Fibroblast of mammary gland (primary cell): ENCODE results near the gene C1QB.

Experiments used
- DNase-seq: peaks from one replicate; pipeline ENCODE4 v3.0.0-alpha.2; 2010; ENCODE audit warnings: low read depth
- H3K4me3 ChIP-seq: 2 replicates; pipeline ENCODE4 v1.5.1; 2011; ENCODE audit warnings: low read depth, mild to moderate bottlenecking, low read length, moderate library complexity; ENCODE audit not compliant: control insufficient read depth
- CTCF ChIP-seq: conservative IDR thresholded peaks from 2 replicates; pipeline ENCODE4 v1.5.1; 2011; ENCODE audit warnings: low read depth, low read length, inconsistent platforms; ENCODE audit not compliant: control insufficient read depth, insufficient read depth

C1QB gene

GRCh38 chr1:22612671-22613571 lies 40.1 kb upstream of the C1QB start:
- TF ChIP-seq CTCF: no peak
- no peak for DNase-seq
- no peak overlapping the region for H3K4me3 ChIP-seq

GRCh38 chr1:22613572-22613918 lies 39.5 kb upstream of the C1QB start:
- no peak for TF ChIP-seq CTCF
- H3K4me3 ChIP-seq: no peak overlapping the region
- no peak for DNase-seq

GRCh38 chr1:22613951-22614350 lies 39.1 kb upstream of the C1QB start:
- no peak overlapping the region for H3K4me3 ChIP-seq

GRCh38 chr1:22615886-22616285 lies 37.1 kb upstream of the C1QB start:
- no peak for TF ChIP-seq CTCF
- DNase-seq: no peak
- no peak overlapping the region for H3K4me3 ChIP-seq

More at GRCh38 chr1:22613951-22614350, 39.1 kb upstream of the C1QB start:
- TF ChIP-seq CTCF: no peak
- DNase-seq: no peak

GRCh38 chr1:22616571-22616970 lies 36.5 kb upstream of the C1QB start:
- no peak for DNase-seq
- TF ChIP-seq CTCF: no peak
- no peak overlapping the region for H3K4me3 ChIP-seq

GRCh38 chr1:22618056-22618455 lies 35.0 kb upstream of the C1QB start:
- no peak for TF ChIP-seq CTCF
- no peak for DNase-seq
- H3K4me3 ChIP-seq: no peak overlapping the region
